DOHH2 (cell line): Measurements from ENCODE around the gene DIP2C.
"Not testable (repeated sequence)": the region's sequence is repeated elsewhere in the genome, so short reads cannot be mapped to it uniquely, and the experiment has no call there.

Experiments used
- H3F3A ChIP-seq: fragments of 200-600 bp; sonication (generic), shearing (Covaris generic); 2 replicates; pipeline ENCODE4 v1.6.0; 2016; ENCODE audit warnings: antibody characterized with exemption, mild to moderate bottlenecking; ENCODE audit not compliant: control insufficient read depth, insufficient read depth
- H3K27ac ChIP-seq: fragments of 200-600 bp; sonication (generic); 2 replicates; pipeline ENCODE4 v1.5.1; 2014; ENCODE audit warnings: low read depth, mild to moderate bottlenecking, low read length, moderate library complexity
- H3K27me3 ChIP-seq: fragments of 200-600 bp; sonication (generic); 2 replicates; pipeline ENCODE4 v1.6.1; 2014; ENCODE audit warnings: mild to moderate bottlenecking, low read length, mixed read lengths; ENCODE audit not compliant: control insufficient read depth
- H3K36me3 ChIP-seq: fragments of 200-600 bp; sonication (generic); 2 replicates; pipeline ENCODE4 v1.6.1; 2014; ENCODE audit warnings: mild to moderate bottlenecking, low read length, moderate library complexity, mixed read lengths; ENCODE audit not compliant: control insufficient read depth
- H3K4me1 ChIP-seq: fragments of 200-600 bp; sonication (generic); 2 replicates; pipeline ENCODE4 v1.6.1; 2014; ENCODE audit warnings: mild to moderate bottlenecking, low read length, mixed read lengths; ENCODE audit not compliant: control insufficient read depth
- H3K4me2 ChIP-seq: fragments of 200-600 bp; sonication (generic); 2 replicates; pipeline ENCODE4 v1.6.0; 2014; ENCODE audit warnings: mild to moderate bottlenecking, low read length, moderate library complexity
- H3K4me3 ChIP-seq: fragments of 200-600 bp; sonication (generic); 2 replicates; pipeline ENCODE4 v1.5.1; 2014; ENCODE audit warnings: mild to moderate bottlenecking, low read length, mixed read lengths
- H3K79me2 ChIP-seq: fragments of 200-600 bp; sonication (generic); 2 replicates; pipeline ENCODE4 v1.6.1; 2014; ENCODE audit warnings: mild to moderate bottlenecking, low read length, mixed read lengths; ENCODE audit not compliant: control insufficient read depth
- H3K9me2 ChIP-seq: fragments of 200-600 bp; sonication (generic); replicated peaks from 2 replicates; pipeline ENCODE4 v1.6.1; 2014; ENCODE audit warnings: mild to moderate bottlenecking, low read length, mixed read lengths; ENCODE audit not compliant: control insufficient read depth
- H3K9me3 ChIP-seq: fragments of 200-600 bp; sonication (generic); 2 replicates; pipeline ENCODE4 v1.6.1; 2014; ENCODE audit warnings: antibody characterized with exemption, low read length, mixed read lengths; ENCODE audit not compliant: control insufficient read depth, insufficient read depth
- H4K20me1 ChIP-seq: fragments of 200-600 bp; sonication (generic); 2 replicates; pipeline ENCODE4 v1.6.0; 2014; ENCODE audit warnings: low read depth, mild to moderate bottlenecking, antibody characterized with exemption, low read length, moderate library complexity; ENCODE audit not compliant: control insufficient read depth, insufficient read depth
- CTCF ChIP-seq: fragments of 200-600 bp; sonication (generic); IDR thresholded peaks from one replicate; pipeline ENCODE4 v1.5.1; 2014; ENCODE audit warnings: antibody characterized with exemption, mild to moderate bottlenecking, low read depth, low read length; ENCODE audit not compliant: poor library complexity, severe bottlenecking
- EZH2phosphoT487 ChIP-seq: fragments of 200-600 bp; sonication (generic); IDR thresholded peaks from 2 replicates; pipeline ENCODE4 v1.6.1; 2017; ENCODE audit warnings: borderline replicate concordance, mild to moderate bottlenecking, antibody characterized with exemption, low read length, moderate library complexity, mixed read lengths

Gene DIP2C

DNA sequence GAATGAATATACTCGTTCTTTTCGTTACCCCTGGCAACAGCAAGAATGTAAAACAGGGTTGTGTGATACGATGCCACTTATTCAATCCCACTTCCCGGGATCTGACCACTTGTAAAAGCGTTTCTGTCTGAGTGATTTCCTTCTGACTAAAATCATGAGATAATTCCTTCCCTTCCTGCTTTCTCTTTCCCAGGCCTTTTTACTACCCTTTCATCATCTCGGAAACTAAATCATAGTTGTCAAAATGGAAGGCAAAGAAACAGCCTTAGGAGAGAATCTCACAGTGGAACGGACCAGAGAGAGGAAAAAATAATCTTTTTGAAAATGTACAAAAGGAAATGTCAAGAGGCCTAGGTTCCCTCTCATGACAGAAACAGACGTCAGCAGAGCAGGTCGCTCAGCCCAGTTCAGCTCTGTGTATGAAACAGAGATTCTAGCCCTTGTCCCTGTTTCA lies 29.8 kb downstream of the DIP2C start:
- H4K20me1 ChIP-seq = no peaks in the 10 kb centered on the region
- TF ChIP-seq CTCF (no peak), EZH2phosphoT487 (no peak)

DNA sequence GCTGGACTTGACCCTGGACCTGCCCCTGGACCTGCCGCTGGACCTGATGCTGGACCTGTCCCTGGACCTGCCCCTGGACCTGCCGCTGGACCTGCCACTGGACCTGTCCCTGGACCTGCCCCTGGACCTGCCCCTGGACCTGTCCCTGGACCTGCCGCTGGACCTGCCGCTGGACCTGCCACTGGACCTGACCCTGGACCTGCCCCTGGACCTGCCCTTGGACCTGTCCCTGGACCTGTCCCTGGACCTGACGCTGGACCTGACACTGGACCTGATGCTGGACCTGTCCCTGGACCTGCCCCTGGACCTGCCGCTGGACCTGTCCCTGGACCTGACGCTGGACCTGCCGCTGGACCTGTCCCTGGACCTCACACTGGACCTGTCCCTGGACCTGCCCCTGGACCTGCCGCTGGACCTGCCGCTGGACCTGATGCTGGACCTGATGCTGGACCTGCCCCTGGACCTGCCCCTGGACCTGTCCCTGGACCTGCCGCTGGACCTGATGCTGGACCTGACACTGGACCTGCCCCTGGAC lies 31.6 kb downstream of the DIP2C start:
- not testable (repeated sequence) for H3K27ac ChIP-seq, H3F3A ChIP-seq, H3K79me2 ChIP-seq, H3K9me3 ChIP-seq, H3K9me2 ChIP-seq, H3K4me2 ChIP-seq, H3K36me3 ChIP-seq, H3K27me3 ChIP-seq, H4K20me1 ChIP-seq, H3K4me3 ChIP-seq
- peaks cover 12% of the 10 kb centered on the region for H3K4me1 ChIP-seq

More for the DNA sequence above, 29.8 kb downstream of the DIP2C start:
- Histone ChIP-seq H3F3A (no peaks in the 10 kb centered on the region), H3K27me3 (0 out of 2 replicates have a peak, but pooled peaks cover 5% of the 10 kb centered on the region), H3K79me2 (no peaks in the 10 kb centered on the region), H3K36me3 (no peaks in the 10 kb centered on the region), H3K4me1 (peaks cover 12% of the 10 kb centered on the region), H3K9me3 (no peaks in the 10 kb centered on the region), H3K4me2 (no peak overlapping the region), H3K4me3 (no peak overlapping the region), H3K9me2 (no peaks in the 10 kb centered on the region), H3K27ac (no peak overlapping the region)

DNA sequence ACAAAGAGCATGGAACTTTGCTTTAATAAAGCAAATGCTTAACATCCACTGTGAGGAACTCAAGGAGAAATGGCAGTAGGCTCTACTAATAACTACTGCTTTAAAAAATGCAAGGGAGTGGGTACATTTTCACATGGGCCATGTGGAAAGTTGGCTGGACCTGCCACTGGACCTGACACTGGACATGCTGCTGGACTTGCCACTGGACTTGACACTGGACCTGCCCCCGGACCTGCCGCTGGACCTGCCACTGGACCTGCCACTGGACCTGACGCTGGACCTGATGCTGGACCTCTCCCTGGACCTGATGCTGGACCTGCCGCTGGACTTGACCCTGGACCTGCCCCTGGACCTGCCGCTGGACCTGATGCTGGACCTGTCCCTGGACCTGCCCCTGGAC lies 32.6 kb downstream of the DIP2C start:
- no peak for TF ChIP-seq EZH2phosphoT487
- TF ChIP-seq CTCF = no peak
- no peaks in the 10 kb centered on the region for H4K20me1 ChIP-seq
- no peaks in the 10 kb centered on the region for H3K79me2 ChIP-seq
- H3K4me3 ChIP-seq = no peak overlapping the region
- H3K27me3 ChIP-seq = peaks cover 4% of the 10 kb centered on the region; the same call in 1 of the 2 replicates
- no peaks in the 10 kb centered on the region for H3F3A ChIP-seq
- peaks cover 12% of the 10 kb centered on the region for H3K4me1 ChIP-seq
- no peaks in the 10 kb centered on the region for H3K9me2 ChIP-seq
- no peak overlapping the region for H3K27ac ChIP-seq
- no peak overlapping the region for H3K4me2 ChIP-seq
- H3K36me3 ChIP-seq = no peaks in the 10 kb centered on the region
- no peaks in the 10 kb centered on the region for H3K9me3 ChIP-seq

- no peaks in the 10 kb centered on the region for H3K9me3 ChIP-seq
- H3K9me2 ChIP-seq = no peaks in the 10 kb centered on the region
- no peak overlapping the region for H3K4me2 ChIP-seq
- peaks cover 4% of the 10 kb centered on the region; the same call in 1 of the 2 replicates for H3K27me3 ChIP-seq
- H3K79me2 ChIP-seq = no peaks in the 10 kb centered on the region
- no peak overlapping the region for H3K4me3 ChIP-seq
- no peaks in the 10 kb centered on the region for H4K20me1 ChIP-seq
- no peak overlapping the region for H3K27ac ChIP-seq
- no peak for TF ChIP-seq EZH2phosphoT487
- TF ChIP-seq CTCF = no peak
- no peaks in the 10 kb centered on the region for H3K36me3 ChIP-seq
- no peaks in the 10 kb centered on the region for H3F3A ChIP-seq
- H3K4me1 ChIP-seq = peaks cover 2% of the 10 kb centered on the region
Observed at GRCh38 chr10:655184-655583, 34.3 kb downstream of the DIP2C start.
